Heart right ventricle (tissue), 16 donors: ENCODE measurements around the gene CLCN1. TPM values are rescaled to one million over a fixed set of nuclear protein-coding genes. Genes with fewer than 3 reads are reported as not detected.

ENCODE experiments used
- ATAC-seq, 8 donors: fragments of 200-7000 bp; cut with Tn5 transposase; one replicate each; pipeline ENCODE4 v1.9.1; 2020; ENCODE audit warnings: mild to moderate bottlenecking in 8 of 8, moderate library complexity in 8 of 8, moderate number of reproducible peaks in 1 of 8
- DNase-seq, 2 donors: peaks; one replicate each; pipeline ENCODE4 v3.0.0-alpha.2; 2020
- H3K27ac ChIP-seq, 10 donors: fragments of 200-600 bp; sonication (generic) in 2 of 10; one replicate each; pipeline versions ENCODE4 v1.5.0 to v1.8.0; 2020 to 2022; ENCODE audit warnings: mild to moderate bottlenecking in 3 of 10
- H3K27me3 ChIP-seq, 7 donors: fragments of 200-600 bp; one replicate each; pipeline ENCODE4 v1.8.0; 2021 to 2022; ENCODE audit warnings: mild to moderate bottlenecking in 2 of 7
- H3K36me3 ChIP-seq, 9 donors: fragments of 200-600 bp; sonication (generic) in 1 of 9; one replicate each; pipeline versions ENCODE4 v1.5.0 to v1.8.0; 2020 to 2022; ENCODE audit warnings: mild to moderate bottlenecking in 2 of 9
- H3K4me1 ChIP-seq, 9 donors: fragments of 200-600 bp; sonication (generic) in 1 of 9; one replicate each; pipeline versions ENCODE4 v1.5.0 to v1.8.0; 2020 to 2022; ENCODE audit warnings: mild to moderate bottlenecking in 4 of 9
- H3K4me3 ChIP-seq, 10 donors: fragments of 200-600 bp; sonication (generic) in 2 of 10; one replicate each; pipeline versions ENCODE4 v1.5.0 to v1.8.0; 2020 to 2022; ENCODE audit warnings: mild to moderate bottlenecking in 7 of 10, moderate library complexity in 2 of 10
- H3K9me3 ChIP-seq, 11 donors: fragments of 200-600 bp in 10 of 11; sonication (generic) in 2 of 11; one replicate each; pipeline versions ENCODE4 v1.5.0 to v1.8.0; 2013 to 2022; ENCODE audit warnings: mild to moderate bottlenecking in 2 of 11, control low read depth in 1 of 11, moderate library complexity in 1 of 11
- CTCF ChIP-seq, 9 donors: fragments of 200-600 bp; sonication (generic) in 2 of 9; IDR thresholded peaks; one replicate each; pipeline versions ENCODE4 v1.5.0 to v1.8.0; 2021 to 2022; ENCODE audit warnings: antibody characterized with exemption in 9 of 9, mild to moderate bottlenecking in 5 of 9, moderate library complexity in 1 of 9
- WGBS, 2 donors: extraction: QIAGEN DNeasy Blood & Tissue Kit; methylation state at CpG; one replicate each; pipeline ENCODE4 v1.1.7; 2013; ENCODE audit warnings: inconsistent platforms in 1 of 2; 5-methylcytosine and 5-hydroxymethylcytosine counted together
- intact Hi-C, 10 donors: fragments of 100-400 bp; cut with DNase I; formaldehyde crosslinking; loops; one replicate each; pipeline versions ENCODE4 v1.11.1 to v1.14.2; 2022
- polyA plus RNA-seq, 2 donors: library from polyadenylated mRNA; stranded (reverse); fragments of 200-250 nt; gene quantifications; one replicate each; pipeline ENCODE4 v1.2.3, GENCODE V29; 2013
- total RNA-seq, 10 donors: library from RNA; stranded (reverse); fragmentation: NEBNext Ultra II Directional in 3 of 10; extraction: Animal tissue kit (Norgen Biotek cat#: 25700) in 3 of 10; gene quantifications; one replicate each; pipeline versions ENCODE4 v1.2.1 to v1.2.4, GENCODE V29; 2021 to 2023
- donor health status: Arrhythmogenic right ventricular cardiomyopathy.
- donor health status: ischemic (EF 13 %, LVEDD 7.1; RV severe dilation, severe dysfunction).
- donor health status: healthy with polysubstance abuse.
- donor health status: DM: no; HTN: yes; CAD: no.
- donor health status: DM: no; HTN: no; CAD: no.
- donor health status: ischemic (EF 25% LVEDD 6.9; RV normal size, moderate dysfunction).
- donor health status: ischemic (EF 25% LVEDD 5.7; RV mildly dilated, moderate dysfunction).
- donor health status: healthy.
- donor health status: DM: yes; HTN: yes; CAD: no.
- donor health status: Ischemic cardiomyopathy.
- donor health status: ischemic (EF 35%, LVEDD 5.7; RV mildly dilated, moderate dysfunction).
- donor health status: nonischemic (EF 11% LVEDD 7.7; RV severe dilation, severe dysfunction).
- donor health status: DM: yes; HTN: yes; CAD: no.
- donor health status: PGD.
- donor health status: ischemic (EF 29% LVEDD 5.4; RV normal size, mild dysfunction).
- donor health status: nonischemic (EF 23%, LVEDD 6.1; RV moderate dilation, normal function).

Gene CLCN1
- total and polyA plus RNA-seq, 12 donors, result 0.01 TPM; not detected in 11

- Histone ChIP-seq H3K36me3 (peaks cover 0 to 92% (median 63%) of the 10 kb centered on the region in 9 donors), H3K27ac (no peak overlapping the region)
These were observed 11.0 kb upstream of the CLCN1 start for GRCh38 chr7:143304938-143305337.

GRCh38 chr7:143305423-143306070 is 10.4 kb upstream of the CLCN1 start:
- peak; percentile 62 to 93 (median 86) for ATAC-seq
- intact Hi-C loops, result loop anchor here in 9 of 10 donors (1.0 to 10.0 kb wide), 7 partner anchors 63 to 112 kb away; partner anchors contain the start of gene ZYX (in 1 of the 9)
- TF ChIP-seq CTCF (IDR thresholded peaks at IDR 0.05), result peak; percentile 49 to 88 (median 80)
- 44 to 55% methylated on average over 10 of the region's 10 CpGs for WGBS, 2 donors
- peak; percentile 74 to 75 for DNase-seq
- H3K4me1 ChIP-seq, result peaks cover 0 to 35% (median 3%) of the 10 kb centered on the region in 9 donors
- H3K27me3 ChIP-seq, result no peaks in the 10 kb centered on the region
- H3K27ac ChIP-seq, result no peak overlapping the region
- no peaks in the 10 kb centered on the region for H3K9me3 ChIP-seq
- peaks cover 0 to 86% (median 57%) of the 10 kb centered on the region in 9 donors for H3K36me3 ChIP-seq
- H3K4me3 ChIP-seq, result no peak overlapping the region

More at GRCh38 chr7:143304938-143305337, 11.0 kb upstream of the CLCN1 start:
- H3K4me3 ChIP-seq, result no peak overlapping the region
- TF ChIP-seq CTCF (IDR thresholded peaks at IDR 0.05), result no peak
- H3K9me3 ChIP-seq, result no peaks in the 10 kb centered on the region
- ATAC-seq, result peak in 1 of 8 donors; percentile 4
- H3K4me1 ChIP-seq, result peaks cover 0 to 37% (median 3%) of the 10 kb centered on the region in 9 donors
- intact Hi-C loops, result loop anchor here (1.0 to 10.0 kb wide), 8 partner anchors 43 to 112 kb away; partner anchors contain the start of genes GSTK1 (in 4 of the 10) and ZYX (in 1 of the 10)
- DNase-seq, result no peak
- 82 to 89% methylated on average over 6 of the region's 6 CpGs for WGBS, 2 donors
- no peaks in the 10 kb centered on the region for H3K27me3 ChIP-seq

- peak in 1 of 8 donors; percentile 27 for ATAC-seq
- no peak for TF ChIP-seq CTCF (IDR thresholded peaks at IDR 0.05)
- H3K36me3 ChIP-seq, result peaks cover 0 to 55% (median 32%) of the 10 kb centered on the region in 9 donors
- H3K9me3 ChIP-seq, result no peaks in the 10 kb centered on the region
- intact Hi-C loops, result loop anchor here in 6 of 10 donors (5.0 to 10.0 kb wide), 4 partner anchors 66 to 109 kb away; partner anchors contain the start of gene ZYX (in 1 of the 6)
- DNase-seq, result no peak
- no peak overlapping the region for H3K4me3 ChIP-seq
- H3K27me3 ChIP-seq, result no peaks in the 10 kb centered on the region
- WGBS, 2 donors, result 81 to 88% methylated on average over 2 of the region's 2 CpGs
- H3K27ac ChIP-seq, result no peak overlapping the region
- H3K4me1 ChIP-seq, result peaks cover 0 to 23% (median 3%) of the 10 kb centered on the region in 9 donors
These were observed 7.3 kb upstream of the CLCN1 start for GRCh38 chr7:143308632-143309031.

GRCh38 chr7:143314127-143314526 is 1.8 kb upstream of the CLCN1 start:
- DNase-seq, result no peak
- no peaks in the 10 kb centered on the region for H3K27me3 ChIP-seq
- TF ChIP-seq CTCF (IDR thresholded peaks at IDR 0.05), result no peak
- ATAC-seq, result no peak
- peaks cover 0 to 7% (median 0%) of the 10 kb centered on the region in 9 donors for H3K36me3 ChIP-seq
- intact Hi-C loops, result loop anchor here in 1 of 10 donors (10.0 kb wide), 1 partner anchor 101 kb away; no protein-coding TSS in a partner anchor
- H3K27ac ChIP-seq, result no peak overlapping the region
- H3K4me1 ChIP-seq, result peaks cover 0 to 24% (median under 1%) of the 10 kb centered on the region in 9 donors
- no peaks in the 10 kb centered on the region for H3K9me3 ChIP-seq
- no peak overlapping the region for H3K4me3 ChIP-seq
